HG02981 (cell line): ENCODE data around the gene LPO.

Source experiments
- ATAC-seq: cut with Tn5 transposase; IDR thresholded peaks from one replicate; pipeline ENCODE4 v1.9.1; 2021; ENCODE audit warnings: mild to moderate bottlenecking, moderate library complexity; ENCODE audit not compliant: unreplicated experiment

Gene LPO

DNA sequence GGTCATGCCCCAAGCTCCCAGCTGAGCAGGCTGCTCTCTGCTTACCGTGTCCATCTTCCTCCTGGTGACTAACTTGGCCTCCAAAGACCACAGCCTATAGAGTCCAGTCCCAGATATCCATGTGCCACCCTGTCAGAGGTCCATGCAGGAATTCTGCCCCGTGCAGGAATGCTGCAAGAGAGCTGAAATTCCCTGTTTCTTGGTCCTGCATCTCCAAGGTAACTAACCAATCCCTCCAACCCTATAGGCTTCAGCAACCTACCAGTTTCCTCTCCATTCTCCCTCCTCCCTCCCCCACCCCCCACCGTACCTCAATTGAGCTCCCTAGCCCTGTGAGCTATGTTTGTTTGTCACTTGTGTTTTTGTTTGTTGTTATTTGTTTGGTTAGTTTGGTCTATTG, 9.7 kb upstream of the LPO start:
- ATAC-seq, result no peak

- ATAC-seq, result no peak
These were observed 9.0 kb upstream of the LPO start for GRCh38 chr17:58229384-58229783.

DNA sequence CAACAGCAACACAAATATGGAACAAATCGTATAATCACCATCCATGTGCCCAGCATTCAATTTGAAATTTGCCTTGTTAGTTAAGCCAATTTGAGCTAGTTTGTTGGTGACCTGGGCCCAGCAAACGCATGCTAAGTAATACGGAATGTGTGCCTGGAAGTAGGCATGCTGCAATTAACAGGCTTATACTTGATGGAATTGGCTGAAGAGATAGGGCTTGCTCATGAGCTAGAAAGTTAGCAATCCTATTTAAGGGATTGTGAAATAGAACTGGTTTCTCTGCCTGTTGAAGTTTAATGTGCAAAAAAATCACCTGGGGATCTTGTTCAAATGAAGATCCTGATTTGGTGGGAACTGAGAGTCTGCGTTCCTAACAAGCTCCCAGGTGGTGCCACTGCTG, 8.5 kb upstream of the LPO start:
- ATAC-seq, result no peak

- no peak for ATAC-seq
These were observed 6.7 kb upstream of the LPO start for GRCh38 chr17:58231641-58232040.

DNA sequence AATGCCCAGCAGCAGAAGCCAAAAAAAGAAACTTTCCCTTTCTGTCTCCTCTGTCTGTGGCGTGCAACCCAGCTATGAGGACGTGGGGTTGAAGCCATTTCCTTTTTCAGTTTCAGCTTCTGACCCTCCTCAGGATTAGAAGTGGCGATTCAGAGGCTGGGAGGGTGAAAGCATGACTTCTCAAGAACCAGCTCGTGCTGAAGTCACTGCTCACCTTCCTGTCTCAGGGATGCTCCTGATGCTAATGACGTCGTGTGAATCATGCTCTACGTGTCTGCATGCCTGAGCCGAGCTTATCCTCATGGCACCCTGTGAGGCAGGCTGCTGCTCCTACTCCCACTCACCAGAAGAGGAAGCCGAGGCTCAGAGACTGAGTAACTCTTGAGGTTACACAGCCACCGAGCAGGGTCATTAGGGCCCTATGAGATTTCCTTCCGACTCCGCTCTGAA, 5.7 kb upstream of the LPO start:
- peak; percentile 81 for ATAC-seq

DNA sequence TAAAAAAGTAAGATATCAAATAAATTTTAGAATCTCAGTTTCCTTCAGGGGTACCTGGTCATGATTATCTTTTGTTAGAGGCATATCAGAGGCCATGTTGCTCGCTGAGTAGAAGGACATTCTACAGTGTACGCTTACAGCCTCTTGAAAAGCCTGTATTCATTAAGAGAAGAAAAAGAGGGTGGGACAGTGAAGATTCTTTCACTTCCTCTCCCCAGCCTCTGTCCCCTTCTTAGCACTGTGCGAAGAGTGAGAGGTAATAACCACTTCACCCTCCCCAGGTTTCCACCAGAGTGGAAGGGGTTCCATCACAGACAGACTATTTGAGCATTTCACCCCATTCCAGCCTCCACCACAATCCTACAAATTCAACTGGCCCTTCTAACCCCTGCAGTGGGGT, 4.8 kb upstream of the LPO start:
- ATAC-seq, result peak; percentile 64

- no peak for ATAC-seq
These were observed 3.9 kb upstream of the LPO start for GRCh38 chr17:58234512-58234911.

DNA sequence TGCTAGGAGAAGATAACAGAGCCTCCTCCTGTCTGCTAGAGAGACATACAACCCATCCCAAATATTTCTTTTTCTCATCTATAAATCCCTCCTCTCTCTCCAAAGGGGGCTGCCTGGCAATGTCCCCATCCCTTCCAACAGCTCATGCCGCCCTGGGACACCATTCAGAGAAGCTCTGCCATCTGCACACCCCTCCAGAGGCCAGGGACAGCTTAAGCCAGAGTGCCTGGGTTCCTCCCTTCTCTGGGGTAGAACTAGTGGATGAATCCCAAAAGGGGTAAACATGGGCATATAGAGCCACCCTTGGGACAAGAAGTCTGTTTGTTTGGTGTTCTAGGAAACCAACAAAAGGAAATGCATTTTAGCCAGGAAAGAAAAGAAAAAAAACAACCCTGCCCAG, 2.6 kb upstream of the LPO start:
- no peak for ATAC-seq

- no peak for ATAC-seq
These were observed 2.0 kb upstream of the LPO start for GRCh38 chr17:58236394-58236793.

- ATAC-seq, result no peak
These were observed 1.6 kb downstream of the LPO start for GRCh38 chr17:58239987-58240386.

DNA sequence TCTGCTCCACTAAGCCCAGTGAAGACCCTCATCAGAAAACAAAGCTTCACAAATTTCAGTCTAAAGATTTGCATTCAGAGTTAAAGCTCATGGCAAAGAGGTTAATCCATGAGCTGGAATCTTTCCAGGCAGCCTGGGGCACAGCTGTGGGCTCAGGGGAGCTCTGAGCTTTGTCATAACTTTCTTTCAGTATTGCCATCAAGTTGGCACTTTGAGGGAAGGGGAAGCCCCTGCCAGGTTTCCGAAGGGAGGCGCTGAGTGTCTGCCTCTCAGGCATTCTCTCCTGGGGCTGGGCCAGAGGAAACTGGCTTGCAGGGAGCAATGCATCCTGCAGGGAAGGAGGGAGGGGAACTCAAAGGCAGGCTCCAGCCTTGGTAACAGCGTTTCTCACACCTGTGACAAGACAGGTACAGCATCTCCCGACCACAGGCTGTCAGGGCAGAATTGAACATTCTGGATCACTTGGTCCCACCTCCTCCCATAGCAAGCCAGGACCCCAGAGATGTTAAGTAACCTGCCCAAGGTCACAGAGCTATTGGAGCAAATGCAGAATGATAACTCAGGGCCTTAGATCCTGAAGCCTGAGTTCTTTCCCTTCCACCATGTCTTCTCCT, 3.9 kb downstream of the LPO start:
- ATAC-seq, result no peak

- ATAC-seq, result no peak
These were observed 6.6 kb downstream of the LPO start for GRCh38 chr17:58244963-58245362.

GRCh38 chr17:58245428-58246103, 7.2 kb downstream of the LPO start:
- ATAC-seq, result no peak

DNA sequence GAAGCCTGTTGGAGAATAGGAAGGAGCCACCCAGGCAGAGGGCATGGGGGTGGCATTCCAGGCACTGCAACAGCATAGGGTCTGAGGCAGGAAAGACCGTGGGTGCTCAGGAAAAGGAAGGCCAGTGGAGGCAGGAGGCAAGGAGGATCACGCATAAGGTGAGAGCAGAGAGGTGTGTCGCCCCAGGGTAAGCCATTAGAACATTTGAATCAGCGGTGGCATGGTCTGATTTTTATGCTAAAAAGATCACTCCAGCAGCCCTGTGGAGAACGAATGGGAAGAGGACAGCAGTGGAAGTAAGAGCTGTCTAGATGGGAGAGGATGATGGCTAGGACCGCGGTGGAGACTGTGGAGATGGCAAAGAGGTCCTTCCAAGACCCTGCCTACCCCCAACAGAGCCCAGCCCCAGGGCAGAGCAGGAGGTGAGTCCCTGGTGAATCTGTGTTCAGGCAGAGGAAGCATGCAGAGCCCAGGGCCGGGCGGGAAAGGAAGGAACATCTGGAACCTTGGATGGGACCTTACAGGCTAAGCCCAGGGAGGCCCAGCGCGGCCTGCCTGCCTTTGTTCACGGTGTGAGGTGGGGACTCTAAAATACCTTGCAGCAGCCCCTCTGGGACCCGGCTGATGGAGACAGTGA, 7.8 kb downstream of the LPO start:
- no peak for ATAC-seq

GRCh38 chr17:58246781-58247180, 8.4 kb downstream of the LPO start:
- no peak for ATAC-seq

GRCh38 chr17:58247511-58248363, 9.4 kb downstream of the LPO start:
- no peak for ATAC-seq

- ATAC-seq, result no peak
These were observed 10.5 kb downstream of the LPO start for GRCh38 chr17:58248955-58249269.

DNA sequence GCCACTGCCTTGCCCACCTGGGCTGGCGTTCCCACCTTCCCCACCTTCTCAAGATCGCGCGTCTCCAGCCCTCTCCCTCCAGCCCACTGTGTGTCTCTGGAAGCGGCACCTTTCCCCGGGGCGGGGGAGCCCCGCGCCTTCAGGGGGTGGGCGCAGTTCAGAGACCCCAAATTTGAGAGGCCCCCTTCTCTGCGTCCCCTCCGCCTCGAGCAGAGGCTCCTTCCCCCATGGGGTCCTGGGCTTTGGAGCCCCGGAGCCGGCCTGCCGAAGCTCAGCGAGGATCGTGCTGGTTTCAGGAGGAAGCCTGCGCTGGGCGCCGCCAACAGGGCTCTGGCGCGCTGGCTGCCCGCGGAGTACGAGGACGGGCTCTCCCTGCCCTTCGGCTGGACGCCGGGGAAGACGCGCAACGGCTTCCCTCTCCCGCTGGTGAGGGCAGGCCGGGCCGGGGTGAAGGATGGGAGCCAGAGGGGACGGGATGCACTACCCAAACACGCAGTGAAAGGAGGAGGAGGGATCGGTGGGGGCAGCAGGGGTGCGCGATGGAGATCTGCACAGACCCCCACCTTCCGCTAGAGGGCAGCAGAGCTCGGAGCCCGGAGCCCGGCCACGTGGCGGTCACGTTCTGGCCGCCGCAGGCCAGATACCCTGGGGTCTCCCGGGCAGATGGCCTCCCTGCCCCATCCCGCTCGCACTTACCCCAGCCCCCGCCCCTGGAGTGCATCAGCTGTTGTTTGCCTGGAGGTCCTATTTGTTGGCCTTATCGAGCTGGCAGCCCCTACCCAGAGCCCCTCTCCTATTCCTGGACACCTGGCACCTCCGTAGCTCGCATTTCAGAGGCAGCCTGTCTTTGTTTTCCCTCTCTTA, 11.1 kb downstream of the LPO start:
- ATAC-seq, result peak; percentile 65

GRCh38 chr17:58250344-58251011, 12.1 kb downstream of the LPO start:
- no peak for ATAC-seq

GRCh38 chr17:58252141-58252540, 13.8 kb downstream of the LPO start:
- ATAC-seq, result no peak
